AG09319 (cell line): ENCODE data around the gene SDC3.

Source experiments
- DNase-seq: peaks from one replicate; pipeline ENCODE4 v3.0.0-alpha.2; 2010; ENCODE audit warnings: low read depth; ENCODE audit errors: extremely low read depth
- TF ChIP-seq, protein P1 (sequence below): IDR thresholded peaks from 2 replicates; pipeline ENCODE4 v1.5.1; 2011; ENCODE audit warnings: low read depth, mild to moderate bottlenecking, inconsistent platforms, low read length, moderate library complexity

The SDC3 gene

DNA sequence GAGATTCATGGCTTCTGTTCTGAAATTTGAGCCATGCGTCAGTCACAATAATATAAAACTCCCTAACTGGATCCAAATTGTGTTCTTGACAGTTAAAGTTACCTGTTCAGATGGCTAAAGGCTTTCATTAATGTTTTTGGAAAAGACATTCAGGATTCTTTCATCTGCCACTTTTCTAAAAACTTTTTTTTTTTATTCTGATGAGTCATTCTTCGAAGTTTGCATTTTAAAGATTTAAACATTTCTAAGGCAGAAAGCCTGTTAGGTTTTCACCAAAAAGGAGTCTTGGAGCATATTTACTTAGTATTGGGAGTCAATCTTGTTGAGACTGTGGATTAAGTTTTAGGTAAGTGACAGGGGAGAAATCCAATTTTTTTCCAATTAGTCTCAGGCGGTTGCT, 18.9 kb upstream of the SDC3 start:
- DNase-seq = no peak
- TF ChIP-seq, protein P1, sequence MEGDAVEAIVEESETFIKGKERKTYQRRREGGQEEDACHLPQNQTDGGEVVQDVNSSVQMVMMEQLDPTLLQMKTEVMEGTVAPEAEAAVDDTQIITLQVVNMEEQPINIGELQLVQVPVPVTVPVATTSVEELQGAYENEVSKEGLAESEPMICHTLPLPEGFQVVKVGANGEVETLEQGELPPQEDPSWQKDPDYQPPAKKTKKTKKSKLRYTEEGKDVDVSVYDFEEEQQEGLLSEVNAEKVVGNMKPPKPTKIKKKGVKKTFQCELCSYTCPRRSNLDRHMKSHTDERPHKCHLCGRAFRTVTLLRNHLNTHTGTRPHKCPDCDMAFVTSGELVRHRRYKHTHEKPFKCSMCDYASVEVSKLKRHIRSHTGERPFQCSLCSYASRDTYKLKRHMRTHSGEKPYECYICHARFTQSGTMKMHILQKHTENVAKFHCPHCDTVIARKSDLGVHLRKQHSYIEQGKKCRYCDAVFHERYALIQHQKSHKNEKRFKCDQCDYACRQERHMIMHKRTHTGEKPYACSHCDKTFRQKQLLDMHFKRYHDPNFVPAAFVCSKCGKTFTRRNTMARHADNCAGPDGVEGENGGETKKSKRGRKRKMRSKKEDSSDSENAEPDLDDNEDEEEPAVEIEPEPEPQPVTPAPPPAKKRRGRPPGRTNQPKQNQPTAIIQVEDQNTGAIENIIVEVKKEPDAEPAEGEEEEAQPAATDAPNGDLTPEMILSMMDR = no peak

DNA sequence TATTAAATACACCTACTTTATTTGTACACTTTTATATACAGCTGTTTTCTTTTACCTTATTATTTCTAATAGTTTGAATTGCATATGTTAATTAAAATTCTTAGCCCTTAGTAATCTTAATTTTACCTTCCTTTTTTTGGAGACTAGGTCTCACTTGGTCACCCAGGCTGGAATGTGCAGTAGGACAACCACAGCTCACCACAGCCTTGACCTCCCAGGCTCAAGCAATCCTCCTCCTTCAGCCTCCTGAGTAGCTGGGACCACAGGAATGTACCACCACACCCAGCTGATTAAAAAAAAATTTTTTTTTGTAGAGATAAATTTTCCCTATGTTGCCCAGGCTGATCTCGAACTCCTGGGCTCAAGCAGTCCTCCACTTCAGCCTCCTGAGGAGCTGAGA, 15.0 kb upstream of the SDC3 start:
- no peak for DNase-seq
- TF ChIP-seq, protein P1 = no peak

DNA sequence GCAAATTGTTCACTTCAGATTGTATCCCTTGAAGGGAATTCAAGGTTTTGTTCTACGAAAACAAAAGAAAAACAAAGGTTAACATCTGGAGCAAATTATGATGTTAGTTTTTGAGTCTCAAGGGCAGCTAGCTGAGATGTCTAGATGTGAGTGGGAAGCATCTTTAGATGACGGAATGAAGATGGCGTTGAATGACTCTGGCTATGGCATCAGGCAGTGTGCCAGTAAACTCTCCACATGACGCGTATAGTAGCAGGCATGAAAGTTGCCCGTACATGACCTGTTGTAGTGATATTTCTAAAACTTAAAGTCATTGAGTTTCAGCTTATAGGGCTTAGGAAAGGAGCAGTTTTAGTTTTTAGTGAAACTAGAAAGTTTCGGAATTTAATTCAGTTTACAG, 12.3 kb upstream of the SDC3 start:
- DNase-seq = peak; percentile 19
- TF ChIP-seq, protein P1 = no peak

DNA sequence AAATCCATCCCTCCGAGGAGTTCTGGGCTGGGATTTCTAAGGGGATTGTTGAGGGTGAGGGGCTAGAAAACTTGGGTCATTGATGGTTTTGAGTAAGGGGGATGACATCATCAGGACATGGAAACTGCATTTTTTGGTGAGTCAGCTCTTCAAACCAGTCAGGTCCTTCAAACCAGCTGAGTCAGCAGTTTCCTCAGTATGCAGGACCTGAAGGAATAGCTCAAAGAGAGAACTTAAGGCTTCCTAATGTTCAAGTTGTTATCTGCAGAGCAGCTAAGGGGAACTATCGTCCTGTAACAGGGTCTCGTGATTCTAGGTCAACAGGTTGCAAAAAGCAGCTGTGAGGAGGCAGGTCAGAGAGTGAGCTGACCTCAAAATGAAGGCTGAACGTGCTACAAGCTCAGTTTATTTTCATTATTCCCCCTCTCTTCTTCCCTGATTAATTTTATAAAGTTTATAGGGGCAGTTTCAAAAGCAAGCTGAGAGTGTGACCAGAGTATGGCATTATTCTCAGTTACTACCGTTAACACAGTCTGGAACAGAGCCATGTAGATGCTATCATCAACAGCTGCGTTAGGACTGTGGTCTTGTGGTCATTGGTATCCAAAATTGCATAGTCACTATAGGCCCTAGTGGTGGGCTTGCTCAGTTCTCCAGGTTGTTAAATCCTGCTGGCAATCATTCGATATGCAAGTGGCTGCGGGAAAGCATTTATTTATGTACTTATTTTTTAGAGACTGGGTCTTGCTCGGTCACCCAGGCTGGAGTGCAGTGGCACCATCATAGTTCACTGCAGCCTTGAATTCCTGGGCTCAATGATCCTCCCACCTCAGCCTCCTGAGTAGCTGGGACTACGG, 10.7 kb upstream of the SDC3 start:
- DNase-seq = no peak
- TF ChIP-seq, protein P1 = no peak

GRCh38 chr1:30916296-30916695, 7.7 kb upstream of the SDC3 start:
- no peak for DNase-seq
- TF ChIP-seq, protein P1 = no peak

DNA sequence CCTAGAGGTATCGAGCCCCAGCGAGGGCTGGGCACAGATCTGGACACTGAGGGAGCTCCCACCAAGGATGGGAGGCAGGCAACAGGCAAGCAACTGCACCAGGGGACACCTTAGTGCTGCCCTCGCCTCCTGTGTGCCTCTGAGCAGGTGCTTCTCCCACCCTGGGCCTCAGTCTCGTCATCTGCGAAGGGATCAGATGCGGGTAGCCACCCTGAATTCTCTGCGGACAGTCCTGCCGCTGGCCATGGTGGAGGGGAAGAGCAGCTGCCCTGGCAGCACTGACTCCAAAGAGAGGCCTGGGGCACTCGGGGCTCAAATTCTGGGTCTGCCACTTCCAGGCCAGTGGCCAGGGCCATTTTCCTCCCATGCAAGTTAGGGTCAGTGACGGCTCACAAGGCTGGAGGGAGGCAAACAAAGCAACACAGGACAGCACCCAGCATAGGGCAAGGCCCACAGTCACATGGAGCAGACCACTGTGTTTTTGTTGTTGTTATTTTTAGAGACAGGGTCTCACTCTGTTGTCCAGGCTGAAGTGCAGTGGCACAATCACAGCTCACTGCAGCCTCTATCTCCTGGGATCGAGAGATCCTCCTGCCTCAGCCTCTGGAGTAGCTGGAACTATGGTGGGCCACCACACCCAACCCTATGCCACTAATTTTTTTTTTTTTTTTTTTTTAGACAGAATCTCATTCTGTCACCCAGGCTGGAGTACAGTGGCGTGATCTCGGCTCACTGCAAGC, 7.1 kb upstream of the SDC3 start:
- TF ChIP-seq, protein P1 = no peak
- no peak for DNase-seq

DNA sequence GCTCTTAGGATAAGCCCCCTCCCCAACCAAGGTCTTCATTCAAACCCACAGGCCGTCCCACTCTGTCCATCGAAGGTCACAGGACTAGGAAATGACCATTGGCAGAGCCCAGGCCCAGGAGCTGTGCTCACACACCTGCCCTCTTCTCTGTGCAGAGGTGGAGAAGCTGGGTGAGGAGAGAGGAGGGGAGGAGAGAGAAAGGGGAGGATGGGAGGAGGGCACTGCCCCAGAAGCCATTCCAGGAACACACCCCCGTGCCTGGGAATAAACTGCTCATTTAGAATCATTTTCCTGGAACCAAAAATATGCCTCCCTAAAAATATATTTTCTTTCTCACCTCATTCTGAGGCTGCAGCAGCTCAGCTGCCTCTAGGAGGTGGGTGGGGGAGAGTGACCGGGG, 6.4 kb upstream of the SDC3 start:
- DNase-seq = no peak
- TF ChIP-seq, protein P1 = no peak
